GM19328 (cell line): ENCODE measurements around the gene LRRC8C.
"Not testable (repeated sequence)": the region's sequence is repeated elsewhere in the genome, so short reads cannot be mapped to it uniquely, and the experiment has no call there.

Experiments used
- ATAC-seq: cut with Tn5 transposase; IDR thresholded peaks from one replicate; pipeline ENCODE4 v1.9.1; 2021; ENCODE audit warnings: mild to moderate bottlenecking, moderate library complexity; ENCODE audit not compliant: unreplicated experiment

Gene LRRC8C

DNA sequence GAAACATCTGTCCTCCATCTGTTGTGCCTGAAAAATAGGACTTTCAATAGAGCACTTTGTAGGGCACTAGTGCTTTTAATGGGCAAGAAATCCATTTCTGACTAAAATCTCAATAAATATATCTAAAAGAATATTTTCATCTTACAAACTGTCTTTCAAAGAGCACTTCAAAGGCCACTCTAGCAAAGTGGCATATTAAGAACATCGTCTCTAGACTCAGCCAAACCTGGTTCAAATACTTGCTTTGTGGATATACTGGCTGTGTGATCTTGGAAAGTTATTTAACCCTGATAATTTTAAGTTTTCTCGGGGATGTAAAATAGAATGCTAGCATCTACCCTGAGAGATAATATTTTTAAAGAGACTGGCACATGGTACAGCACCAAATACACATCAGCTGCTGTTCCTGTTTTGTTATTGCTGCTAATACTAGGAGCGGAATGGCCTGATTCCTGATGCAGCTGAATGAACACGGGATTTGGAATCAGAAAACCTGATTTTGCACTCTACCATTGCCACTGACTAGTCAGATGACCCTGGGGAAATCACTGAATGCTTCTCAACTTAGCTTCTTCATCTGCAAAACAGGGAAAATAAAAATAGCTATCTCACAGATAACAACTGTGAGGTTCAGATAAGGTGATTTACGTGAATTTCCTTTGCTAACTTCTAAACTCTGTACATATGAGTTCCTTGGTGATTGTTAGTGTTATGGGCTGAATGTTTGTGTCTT lies 25.2 kb upstream of the LRRC8C start:
- no peak for ATAC-seq

DNA sequence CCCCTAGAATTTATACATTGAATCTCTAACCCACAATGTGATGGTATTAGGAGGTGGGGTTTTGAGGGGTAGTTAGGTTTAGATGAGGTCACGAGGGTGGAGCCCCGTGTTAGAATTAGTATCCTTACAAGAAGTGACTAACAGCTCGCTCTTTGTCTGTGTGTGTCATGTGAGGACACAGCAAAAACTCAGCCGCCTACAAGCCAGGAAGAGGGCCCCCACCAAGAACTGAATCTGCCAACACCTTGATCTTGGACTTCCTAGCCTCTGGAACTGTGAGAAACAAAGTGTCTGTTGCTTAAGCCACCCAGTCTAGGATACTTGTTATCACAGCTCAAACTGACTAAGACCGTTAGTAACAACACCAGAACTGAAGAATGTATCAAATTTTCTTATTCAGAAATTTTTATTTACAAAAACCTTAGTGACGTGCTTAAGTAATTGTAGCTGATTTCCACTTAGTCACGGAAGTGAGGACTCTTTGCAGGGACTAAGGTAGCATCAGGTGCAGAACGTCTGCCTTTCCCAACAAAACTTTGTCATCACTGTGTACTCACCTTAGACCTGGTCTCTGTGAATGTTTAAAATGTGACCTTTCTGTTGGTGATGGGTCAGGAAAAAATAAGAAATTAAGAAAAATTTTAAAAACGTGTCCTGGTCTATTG lies 24.5 kb upstream of the LRRC8C start:
- no peak for ATAC-seq

DNA sequence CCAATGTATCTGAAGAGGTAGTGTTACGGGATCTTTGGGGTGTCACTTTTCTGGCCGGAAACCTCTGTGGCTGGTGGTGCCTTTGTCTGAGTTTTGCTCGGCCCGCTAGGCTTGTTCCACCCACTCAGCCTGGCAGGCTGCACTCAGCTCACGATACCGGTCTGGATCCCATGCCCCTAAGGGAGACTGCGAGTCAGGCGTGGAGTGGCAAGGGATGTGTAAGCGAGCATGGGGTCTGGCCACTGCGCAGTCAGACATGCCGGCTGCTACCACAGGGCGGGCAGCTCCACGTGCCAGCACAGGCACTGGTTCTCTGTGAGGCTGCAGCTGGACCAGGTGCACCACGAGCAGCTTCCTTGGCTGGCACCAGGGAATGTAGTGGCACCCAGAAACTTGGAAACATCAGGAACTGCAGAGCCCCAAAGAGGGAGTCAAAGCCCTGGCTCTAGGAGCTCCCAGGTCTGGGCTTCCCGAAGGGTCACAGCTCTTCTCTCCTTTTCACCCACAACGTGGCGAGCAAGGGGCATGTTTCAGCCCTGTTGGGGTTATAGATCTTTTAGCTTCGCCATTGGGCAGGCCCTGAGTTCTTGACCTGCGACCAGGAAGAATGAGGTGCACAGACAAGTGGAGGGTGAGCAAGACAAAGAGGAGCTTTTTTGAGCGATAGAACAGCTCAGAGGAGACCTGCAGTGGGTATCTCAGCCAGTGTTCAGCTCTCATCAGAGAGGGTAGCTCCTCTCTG lies 23.8 kb upstream of the LRRC8C start:
- no peak for ATAC-seq

DNA sequence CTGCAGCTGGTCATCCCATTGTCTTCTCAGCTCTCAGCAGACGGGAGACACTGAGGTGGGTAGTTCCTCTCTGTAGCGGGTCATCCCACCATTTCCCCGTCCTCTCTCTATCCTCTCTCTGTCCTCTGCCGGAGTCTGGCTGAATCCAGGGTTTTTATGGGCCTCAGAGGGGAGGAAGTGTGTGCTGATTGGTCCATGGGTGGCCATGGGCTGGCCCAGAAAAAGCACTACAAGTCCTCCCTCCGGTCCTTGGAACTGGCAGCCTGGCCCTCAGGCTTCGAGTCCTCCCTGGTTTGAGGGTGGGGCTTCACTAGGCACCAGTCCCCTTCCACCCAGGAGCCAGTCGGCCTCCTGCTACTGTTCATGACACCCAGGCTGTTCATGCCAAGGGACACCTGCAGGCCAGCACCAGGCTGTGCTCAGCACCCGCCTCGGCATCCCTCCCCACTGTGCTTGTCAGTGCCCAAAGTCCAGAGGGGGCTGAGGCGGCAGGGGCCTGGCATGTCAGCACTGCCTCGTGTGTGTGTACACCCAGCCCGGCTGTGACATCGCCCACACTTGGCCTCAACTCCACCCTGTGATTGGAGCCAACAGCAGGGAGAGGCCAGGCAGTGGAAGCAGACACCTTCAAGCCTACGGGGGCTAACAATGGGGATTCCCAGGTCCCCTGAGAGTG lies 23.0 kb upstream of the LRRC8C start:
- no peak for ATAC-seq

DNA sequence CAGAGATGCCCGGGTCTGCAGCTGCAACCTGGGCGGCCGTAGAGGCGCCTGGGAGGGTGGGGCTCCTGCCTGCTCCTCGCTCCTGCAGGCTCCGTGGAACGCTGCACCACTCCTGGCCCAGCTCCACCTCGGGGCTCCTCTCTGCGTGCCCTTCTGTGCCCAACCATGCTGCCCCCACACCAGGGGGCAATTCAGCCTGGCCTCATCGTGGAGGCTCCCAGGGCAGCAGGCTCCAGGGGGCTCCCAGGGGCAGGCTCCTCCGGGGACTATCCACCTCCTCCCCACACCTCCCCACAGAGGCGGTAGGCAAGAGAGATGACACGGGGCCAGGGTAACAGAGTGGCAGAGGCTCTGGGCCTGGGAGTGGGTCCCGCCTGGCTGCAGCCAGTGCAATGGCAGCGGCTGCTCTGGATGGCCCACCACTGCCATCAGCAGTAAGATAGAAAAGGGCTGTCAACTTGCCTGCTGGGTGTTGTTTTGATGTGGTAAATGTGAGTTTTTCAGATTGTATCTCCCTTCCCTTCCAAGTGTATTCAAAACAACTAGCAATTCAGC lies 22.4 kb upstream of the LRRC8C start:
- no peak for ATAC-seq

DNA sequence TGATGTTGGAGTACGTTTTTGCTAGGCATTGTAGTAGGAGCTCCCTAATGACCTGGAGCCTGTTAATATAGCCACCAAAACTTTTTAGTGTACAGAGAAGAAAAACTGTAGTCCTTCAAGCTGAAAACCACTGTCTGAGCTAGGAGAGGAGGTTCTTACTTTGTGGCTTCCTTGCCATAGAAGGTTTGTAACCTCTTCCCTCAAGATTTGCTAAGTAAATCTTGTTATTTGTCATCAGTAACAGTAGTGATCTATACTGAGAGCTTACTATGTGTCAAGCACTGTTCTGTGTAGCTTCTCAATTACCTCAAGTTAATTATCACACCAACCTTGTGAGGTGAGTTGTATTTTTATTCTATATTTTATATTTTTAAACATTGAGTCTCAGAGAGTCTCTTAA lies 21.2 kb upstream of the LRRC8C start:
- peak; percentile 90 for ATAC-seq

DNA sequence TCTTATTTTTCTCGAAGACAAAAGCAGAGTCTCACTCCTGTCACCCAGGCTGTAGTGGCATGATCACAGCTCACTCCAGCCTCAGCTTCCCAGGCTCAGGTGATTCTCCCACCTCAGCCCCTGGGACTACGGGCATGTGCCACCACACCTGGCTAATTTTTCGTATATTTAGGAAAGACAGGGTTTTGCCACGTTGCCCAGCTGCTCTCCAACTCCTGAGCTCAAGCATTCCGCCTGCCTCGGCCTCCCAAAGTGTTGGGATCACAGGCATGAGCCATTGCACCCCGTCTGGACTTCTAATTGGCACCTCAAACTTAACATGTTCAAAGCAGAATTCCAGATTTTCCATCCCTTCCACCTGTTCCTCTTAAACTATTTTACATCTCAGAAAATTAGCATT lies 19.0 kb upstream of the LRRC8C start:
- ATAC-seq = no peak

DNA sequence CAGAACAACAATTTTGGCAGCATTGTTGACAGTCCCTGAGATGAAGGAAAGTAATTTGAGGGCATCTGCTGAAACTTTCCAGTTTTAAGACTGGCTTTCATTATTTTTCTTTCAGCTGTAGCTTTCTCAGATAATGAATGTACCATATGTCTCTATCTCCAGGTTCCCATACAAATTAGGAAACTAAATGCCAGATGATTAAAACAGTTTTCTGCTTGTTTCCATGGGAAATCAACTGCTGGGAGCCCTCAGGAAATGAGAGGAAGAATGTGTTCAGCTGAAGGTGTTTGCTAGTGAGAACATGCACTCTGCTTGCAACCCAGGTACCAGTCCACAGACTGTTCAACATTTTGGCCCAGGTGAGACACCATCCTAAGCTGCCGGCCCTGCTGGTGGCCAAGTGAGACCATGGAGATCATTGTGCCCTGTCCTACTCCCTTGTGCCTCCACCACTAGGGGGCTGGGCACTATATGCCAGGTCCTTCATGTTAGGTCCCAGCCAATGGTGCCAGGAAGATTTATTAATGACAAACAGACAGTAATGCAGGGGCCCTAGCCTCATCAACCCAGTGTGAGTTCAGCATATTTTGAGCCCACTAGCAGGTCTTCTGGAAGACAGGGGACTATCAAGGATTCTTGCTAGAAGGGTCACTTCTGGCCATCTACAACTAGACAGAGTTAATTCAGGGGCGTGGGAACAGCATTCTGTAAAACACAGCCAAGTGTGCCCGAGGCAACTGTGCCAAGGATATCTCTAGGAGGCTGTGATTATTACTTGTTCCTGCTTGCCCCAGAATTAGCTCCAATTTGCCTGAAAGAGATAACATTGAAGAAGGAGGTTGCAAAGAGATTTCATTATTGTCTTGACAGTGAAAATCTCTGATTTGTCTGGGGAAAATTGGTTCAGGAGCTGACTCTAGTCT lies 17.0 kb upstream of the LRRC8C start:
- ATAC-seq = no peak

DNA sequence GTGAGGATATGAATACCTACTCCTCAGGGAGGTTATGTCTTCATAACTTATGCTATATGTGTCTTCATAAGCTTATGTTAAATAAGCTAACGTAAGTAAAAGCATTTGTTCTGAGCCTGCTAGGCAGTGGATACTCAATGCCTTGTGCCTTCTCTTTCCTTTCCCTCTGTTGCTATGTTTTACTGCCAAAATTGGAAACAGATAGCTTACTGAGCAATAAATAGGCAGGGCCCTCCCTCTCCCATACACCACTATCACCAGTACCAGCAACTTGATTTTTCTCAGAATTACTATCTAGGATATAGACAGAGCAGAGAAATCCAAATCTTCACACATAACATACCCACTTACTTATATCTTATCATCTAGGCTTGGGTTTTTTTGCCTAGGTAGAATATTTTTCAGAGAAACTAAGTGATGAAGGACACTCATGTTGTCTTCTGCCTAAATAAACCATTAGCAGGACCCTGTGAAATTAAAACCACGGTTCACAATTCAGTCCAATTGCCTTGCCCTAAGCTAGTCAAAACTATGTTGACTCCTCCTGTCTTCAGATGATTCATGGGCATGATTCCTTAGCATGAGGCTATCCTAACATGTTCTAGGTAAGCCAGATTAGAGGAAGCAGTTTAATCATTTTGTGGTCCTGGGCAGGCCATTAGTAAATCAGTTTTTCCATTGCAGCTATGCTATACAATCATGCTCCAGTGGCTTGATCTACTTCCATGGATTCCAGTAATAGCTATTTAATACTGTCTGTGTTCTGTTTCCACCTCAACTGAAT lies 15.9 kb upstream of the LRRC8C start:
- no peak for ATAC-seq

DNA sequence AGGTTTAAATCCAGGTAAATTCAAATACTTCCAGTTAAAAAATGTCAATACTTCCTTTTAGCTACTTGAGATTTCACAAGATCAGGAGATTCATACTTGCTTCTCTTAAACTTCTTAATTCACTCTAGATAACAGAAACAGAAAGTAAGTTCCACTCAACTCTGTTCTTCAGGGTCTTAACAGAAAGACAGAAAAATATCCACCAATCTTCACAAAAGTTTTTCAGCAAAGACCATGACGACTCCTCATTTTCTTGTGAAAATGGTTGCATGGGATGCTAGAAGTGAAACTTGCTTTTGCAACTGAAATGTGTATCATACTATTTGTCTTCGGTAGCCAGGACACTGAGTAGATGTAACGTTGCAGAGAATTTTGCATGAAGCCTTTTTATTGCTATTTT lies 12.3 kb upstream of the LRRC8C start:
- no peak for ATAC-seq

DNA sequence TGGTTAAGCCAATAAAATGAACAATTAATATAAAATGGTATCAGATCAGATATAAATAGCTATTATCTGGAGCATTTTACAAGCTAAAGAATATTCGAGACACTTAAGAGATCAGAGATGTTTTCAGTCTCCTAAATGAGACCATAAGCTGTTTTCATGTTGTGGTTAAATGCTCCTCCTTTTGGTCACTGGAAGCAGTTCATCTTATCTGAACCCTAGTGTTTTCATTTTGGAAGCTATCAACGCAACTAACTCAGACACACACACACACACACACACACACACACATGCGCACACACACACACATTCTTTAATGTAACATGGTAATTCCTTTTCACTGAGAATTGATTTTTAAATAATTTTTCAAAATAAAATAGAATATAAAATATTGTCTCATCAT lies 10.0 kb upstream of the LRRC8C start:
- no peak for ATAC-seq

DNA sequence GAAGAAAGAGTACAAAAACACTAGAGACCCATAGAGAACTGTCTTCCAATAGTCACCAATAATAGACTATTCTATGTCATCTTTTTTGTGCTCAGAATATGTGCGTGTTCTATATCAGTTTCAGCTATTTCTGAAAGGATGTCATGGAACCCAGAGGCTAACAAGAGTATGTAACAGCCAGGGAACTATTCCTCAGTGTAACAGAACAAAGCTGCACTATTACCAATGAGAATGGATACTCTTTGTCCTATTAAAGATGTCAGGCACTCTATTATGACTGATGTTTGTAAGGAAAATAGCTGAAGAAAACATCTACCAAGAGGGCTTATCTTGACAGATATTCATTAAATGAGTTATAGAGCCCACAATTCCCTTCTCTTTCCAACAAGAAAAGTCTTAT lies 8.6 kb upstream of the LRRC8C start:
- no peak for ATAC-seq

DNA sequence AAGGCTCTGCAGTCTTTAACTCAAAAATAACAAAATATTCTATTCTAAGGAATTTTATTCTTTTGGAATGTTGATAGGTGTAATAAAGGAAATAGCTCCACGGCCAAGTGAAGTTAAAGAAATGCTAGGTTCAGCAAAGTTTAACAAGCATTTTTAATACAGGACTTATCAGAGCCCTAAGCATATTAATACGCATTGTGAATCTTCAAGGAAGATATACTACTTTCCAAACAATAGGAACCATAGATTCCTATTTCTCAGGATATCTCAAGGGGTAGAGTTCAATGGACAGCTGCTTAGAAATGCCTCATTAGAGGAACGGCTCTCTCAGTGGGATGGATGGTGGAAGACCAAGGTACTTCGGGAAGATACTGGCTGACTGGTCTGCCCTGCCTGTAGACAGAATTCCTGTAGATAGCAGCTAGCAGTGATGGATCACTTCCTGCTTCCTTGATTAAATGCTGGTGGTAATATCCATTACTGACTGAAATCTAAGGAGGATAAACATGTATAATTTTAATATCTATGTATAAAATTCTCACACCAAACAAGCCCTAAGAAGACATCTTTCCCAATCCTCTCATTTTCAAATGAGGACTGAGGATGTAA lies 8.1 kb upstream of the LRRC8C start:
- no peak for ATAC-seq

DNA sequence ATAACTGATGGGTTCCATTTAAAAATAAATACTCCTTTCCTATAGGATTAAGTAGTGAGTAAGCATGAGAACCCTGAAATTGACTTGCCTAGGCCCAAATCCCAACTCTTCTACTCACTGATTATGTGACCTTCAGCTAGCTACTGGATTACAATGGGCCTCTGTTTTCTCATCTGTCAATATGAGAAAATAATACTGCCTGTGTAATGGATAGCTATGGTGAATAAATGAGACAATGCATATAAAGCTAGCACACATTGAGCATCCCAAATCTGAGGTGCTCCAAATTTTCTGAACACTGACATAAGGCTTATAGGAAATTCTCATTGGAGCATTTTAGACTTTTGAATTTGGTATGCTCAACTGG lies 5.3 kb upstream of the LRRC8C start:
- no peak for ATAC-seq

DNA sequence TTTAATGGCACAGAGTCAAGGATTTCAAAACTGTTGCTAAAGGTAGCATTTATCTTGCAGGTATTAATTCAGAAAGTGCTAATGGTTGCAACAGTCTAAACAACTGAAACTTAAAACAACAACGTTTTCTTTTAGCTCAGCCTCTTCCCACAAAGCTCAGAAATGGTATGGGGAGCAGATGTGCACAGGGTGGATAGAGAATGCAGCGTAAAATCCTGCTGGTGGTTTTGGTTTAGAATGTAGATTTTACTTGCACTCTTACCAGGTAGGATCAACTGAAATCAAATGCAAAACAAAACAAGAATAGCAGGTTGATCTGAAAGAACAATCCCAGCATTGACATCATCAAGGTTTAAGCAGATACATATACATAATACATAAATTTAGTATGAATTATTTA lies 3.8 kb upstream of the LRRC8C start:
- no peak for ATAC-seq

DNA sequence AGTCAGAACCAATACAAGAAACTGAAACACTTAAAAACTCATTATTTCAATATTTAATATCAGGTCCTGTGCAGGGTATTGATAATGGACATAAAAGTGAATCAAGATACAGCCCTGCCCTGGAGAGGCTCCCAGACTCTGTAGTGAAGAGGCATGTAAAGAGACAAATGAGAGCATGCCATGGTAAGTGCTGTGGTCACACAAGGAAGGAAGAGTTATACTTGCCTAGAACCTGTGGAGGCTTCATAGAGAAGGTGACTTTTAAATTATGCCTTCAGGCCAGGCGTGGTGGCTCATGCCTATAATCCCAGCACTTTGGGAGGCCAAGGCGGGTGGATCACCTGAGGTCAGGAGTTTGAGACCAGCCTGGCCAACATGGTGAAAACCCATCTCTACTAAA lies 3.3 kb upstream of the LRRC8C start:
- not testable (repeated sequence) for ATAC-seq

DNA sequence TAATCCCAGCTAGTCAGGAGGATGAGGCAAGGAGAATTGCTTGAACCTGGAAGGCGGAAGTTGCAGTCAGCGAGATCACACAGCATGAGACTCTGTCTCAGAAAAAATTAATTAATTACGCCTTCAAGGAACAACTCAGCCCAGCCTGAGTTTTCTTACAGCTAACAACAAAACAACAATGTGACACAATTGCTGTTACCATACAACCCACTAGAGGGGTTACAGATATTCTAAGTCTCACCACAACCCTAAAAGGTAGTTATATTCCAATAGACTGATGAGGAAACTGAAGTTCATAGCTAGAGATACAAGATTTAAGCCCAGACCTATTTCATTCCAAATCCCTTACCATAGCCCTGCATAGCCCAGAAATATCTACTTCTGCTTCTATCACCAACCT lies 2.9 kb upstream of the LRRC8C start:
- ATAC-seq = no peak

DNA sequence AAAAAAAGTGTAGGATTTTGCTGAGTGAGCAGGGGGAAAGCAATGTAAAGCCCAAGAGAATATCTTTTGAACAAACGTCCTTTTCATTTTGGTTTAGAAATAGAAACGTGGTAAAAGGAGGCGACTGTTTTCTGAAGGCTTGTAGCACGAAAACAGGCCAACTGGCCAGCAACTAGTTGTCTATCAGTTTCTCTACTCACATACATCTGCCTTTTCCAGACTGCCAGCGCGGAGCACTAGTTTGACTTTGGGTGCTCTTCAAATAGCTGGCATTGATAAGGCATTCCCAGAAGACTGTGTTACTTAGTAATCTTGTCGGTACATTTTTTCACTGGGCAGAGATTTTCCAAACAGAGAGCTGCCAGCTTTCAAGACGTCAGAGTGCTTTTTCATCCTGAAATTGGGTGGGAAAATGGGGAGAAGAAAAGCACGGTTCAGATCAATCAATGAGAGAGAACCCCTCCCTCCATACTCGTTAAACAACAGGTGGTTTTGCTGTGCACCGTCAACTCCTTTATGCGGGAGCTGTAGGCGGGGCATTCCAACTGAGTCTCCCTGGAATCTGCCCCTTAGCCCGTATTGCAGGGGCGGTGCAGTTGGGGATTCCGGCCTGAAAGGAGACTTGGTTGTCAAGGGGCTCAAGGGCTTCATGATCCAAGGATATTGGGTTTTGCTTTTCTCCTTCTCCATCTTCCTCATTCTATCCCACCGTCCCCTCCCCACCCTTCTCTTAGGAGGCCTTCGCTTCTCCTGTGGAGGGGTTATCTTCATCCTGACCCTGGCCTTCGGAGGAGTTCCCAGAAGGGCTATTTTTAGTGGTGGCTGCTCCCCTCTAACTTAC lies 884 bp upstream of the LRRC8C start:
- ATAC-seq = no peak
